Vagina (tissue), 2 donors: ENCODE data around the gene ENKUR.

ENCODE experiments used
- POLR2A ChIP-seq, 2 donors: fragments of 450-650 bp; IDR thresholded peaks; one replicate each; pipeline ENCODE4 v1.6.1; 2017; ENCODE audit warnings: antibody characterized with exemption in 2 of 2, mild to moderate bottlenecking in 2 of 2, moderate library complexity in 2 of 2
- POLR2AphosphoS5 ChIP-seq, 2 donors: sonication (generic); formaldehyde crosslinking; IDR thresholded peaks; one replicate each; pipeline ENCODE4 v1.9.0; 2017; ENCODE audit warnings: antibody characterized with exemption in 2 of 2, mild to moderate bottlenecking in 2 of 2, low read depth in 1 of 2; ENCODE audit not compliant: insufficient read depth in 1 of 2
- TF ChIP-seq, protein P1 (sequence below), 3 experiments: fragments of 450-650 bp in 2 of 3; fragments of 200-600 bp in 1 of 3; sonication (generic) in 1 of 3; IDR thresholded peaks; one replicate each; pipeline ENCODE4 v1.5.1; 2017 to 2019; ENCODE audit warnings: antibody characterized with exemption in 3 of 3, mild to moderate bottlenecking in 2 of 3, moderate library complexity in 2 of 3

DNA sequence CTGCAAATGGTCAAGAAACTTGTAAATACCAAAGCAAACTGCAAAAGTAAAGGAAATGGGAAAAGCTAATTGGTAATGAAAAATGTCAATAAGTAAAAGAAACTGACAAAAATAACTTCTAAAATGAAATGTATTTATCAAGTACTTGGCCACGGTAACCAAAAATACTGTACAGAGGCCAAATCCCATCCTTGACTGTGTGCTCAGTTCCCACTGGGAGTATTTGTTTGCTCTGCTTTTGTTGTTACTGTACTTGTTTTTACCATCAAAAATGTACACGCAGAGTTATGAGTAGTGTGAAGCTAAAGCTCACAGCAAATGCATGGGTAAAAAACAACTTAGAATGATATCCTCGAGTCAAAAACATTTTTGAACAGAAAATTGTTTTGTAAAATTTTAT, 31.1 kb downstream of the ENKUR start:
- TF ChIP-seq, protein P1, sequence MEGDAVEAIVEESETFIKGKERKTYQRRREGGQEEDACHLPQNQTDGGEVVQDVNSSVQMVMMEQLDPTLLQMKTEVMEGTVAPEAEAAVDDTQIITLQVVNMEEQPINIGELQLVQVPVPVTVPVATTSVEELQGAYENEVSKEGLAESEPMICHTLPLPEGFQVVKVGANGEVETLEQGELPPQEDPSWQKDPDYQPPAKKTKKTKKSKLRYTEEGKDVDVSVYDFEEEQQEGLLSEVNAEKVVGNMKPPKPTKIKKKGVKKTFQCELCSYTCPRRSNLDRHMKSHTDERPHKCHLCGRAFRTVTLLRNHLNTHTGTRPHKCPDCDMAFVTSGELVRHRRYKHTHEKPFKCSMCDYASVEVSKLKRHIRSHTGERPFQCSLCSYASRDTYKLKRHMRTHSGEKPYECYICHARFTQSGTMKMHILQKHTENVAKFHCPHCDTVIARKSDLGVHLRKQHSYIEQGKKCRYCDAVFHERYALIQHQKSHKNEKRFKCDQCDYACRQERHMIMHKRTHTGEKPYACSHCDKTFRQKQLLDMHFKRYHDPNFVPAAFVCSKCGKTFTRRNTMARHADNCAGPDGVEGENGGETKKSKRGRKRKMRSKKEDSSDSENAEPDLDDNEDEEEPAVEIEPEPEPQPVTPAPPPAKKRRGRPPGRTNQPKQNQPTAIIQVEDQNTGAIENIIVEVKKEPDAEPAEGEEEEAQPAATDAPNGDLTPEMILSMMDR (IDR thresholded peaks at IDR 0.05) = no peak
- TF ChIP-seq POLR2A (IDR thresholded peaks at IDR 0.05) (no peak), POLR2AphosphoS5 (IDR thresholded peaks at IDR 0.05; ENCODE audit: insufficient read depth in 1 of 2, low read depth in 1 of 2) (no peak)
